HFFc6 (cell line): ENCODE results near the gene FBXL15. TPM values are rescaled to one million over a fixed set of nuclear protein-coding genes. Genes with fewer than 3 reads are reported as not detected.

ENCODE experiments used
- DNase-seq: peaks from one replicate; pipeline ENCODE4 v3.0.0-alpha.2; 2018
- H3K27ac Mint-ChIP-seq: 2 replicates; pipeline ENCODE4 v1.8.0; 2020; ENCODE audit warnings: mild to moderate bottlenecking, mixed read lengths
- H3K27me3 Mint-ChIP-seq: 2 replicates; pipeline ENCODE4 v1.8.0; 2021; ENCODE audit warnings: mild to moderate bottlenecking, moderate library complexity, mixed read lengths; ENCODE audit not compliant: insufficient read depth
- H3K36me3 Mint-ChIP-seq: 2 replicates; pipeline ENCODE4 v1.8.0; 2021; ENCODE audit warnings: low read depth, mixed read lengths
- H3K4me1 Mint-ChIP-seq: 2 replicates; pipeline ENCODE4 v1.8.0; 2020; ENCODE audit warnings: low read depth, mixed read lengths
- H3K4me3 Mint-ChIP-seq: 2 replicates; pipeline ENCODE4 v1.8.0; 2020; ENCODE audit warnings: mild to moderate bottlenecking, moderate library complexity, mixed read lengths
- H3K9me3 Mint-ChIP-seq: 2 replicates; pipeline ENCODE4 v1.8.0; 2020; ENCODE audit warnings: mild to moderate bottlenecking, mixed read lengths
- total RNA-seq, 6 experiments: library from RNA; stranded (reverse); fragmentation: NEBNext Ultra II Directional; extraction: Animal tissue kit (Norgen Biotek cat#: 25700); gene quantifications; 2 replicates in 1 of 6; 3 replicates in 5 of 6; pipeline ENCODE4 v1.2.3, GENCODE V29; 2021
- TF ChIP-seq, protein P1 (sequence below): fragments of 200-600 bp; sonication (generic); IDR thresholded peaks from 2 replicates; pipeline ENCODE4 v1.5.0; 2021; ENCODE audit warnings: antibody characterized with exemption, mild to moderate bottlenecking

FBXL15 gene
- total RNA-seq, 6 experiments from 2014 or later, result 9.2 to 13.2 (median 11.5) TPM

DNA sequence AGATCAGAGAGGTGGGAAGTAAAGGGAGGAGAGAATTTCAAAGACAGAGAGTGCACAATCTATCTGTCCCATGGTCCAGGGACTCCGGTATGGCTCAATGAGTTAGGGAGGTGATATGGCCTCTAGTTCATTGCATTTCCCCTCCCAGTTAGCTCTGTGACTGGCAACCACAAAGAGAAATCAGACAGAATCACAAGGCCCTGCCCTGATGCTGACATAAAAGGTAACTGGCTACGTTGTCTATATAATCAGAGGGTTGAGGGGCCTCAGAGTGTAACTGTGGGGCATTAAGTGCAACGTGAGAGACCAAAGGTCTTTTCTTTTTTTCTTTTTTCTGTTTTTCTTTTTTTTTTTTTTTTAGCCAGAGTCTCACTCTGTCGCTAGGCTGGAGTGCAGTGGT, 38.0 kb downstream of the FBXL15 start:
- H3K9me3 Mint-ChIP-seq, result no peaks in the 10 kb centered on the region
- peaks cover 50% of the 10 kb centered on the region for H3K4me1 Mint-ChIP-seq
- H3K27me3 Mint-ChIP-seq, result peaks cover 8% of the 10 kb centered on the region
- TF ChIP-seq, protein P1, sequence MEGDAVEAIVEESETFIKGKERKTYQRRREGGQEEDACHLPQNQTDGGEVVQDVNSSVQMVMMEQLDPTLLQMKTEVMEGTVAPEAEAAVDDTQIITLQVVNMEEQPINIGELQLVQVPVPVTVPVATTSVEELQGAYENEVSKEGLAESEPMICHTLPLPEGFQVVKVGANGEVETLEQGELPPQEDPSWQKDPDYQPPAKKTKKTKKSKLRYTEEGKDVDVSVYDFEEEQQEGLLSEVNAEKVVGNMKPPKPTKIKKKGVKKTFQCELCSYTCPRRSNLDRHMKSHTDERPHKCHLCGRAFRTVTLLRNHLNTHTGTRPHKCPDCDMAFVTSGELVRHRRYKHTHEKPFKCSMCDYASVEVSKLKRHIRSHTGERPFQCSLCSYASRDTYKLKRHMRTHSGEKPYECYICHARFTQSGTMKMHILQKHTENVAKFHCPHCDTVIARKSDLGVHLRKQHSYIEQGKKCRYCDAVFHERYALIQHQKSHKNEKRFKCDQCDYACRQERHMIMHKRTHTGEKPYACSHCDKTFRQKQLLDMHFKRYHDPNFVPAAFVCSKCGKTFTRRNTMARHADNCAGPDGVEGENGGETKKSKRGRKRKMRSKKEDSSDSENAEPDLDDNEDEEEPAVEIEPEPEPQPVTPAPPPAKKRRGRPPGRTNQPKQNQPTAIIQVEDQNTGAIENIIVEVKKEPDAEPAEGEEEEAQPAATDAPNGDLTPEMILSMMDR, result no peak
- no peak overlapping the region for H3K4me3 Mint-ChIP-seq
- DNase-seq, result no peak
- no peaks in the 10 kb centered on the region for H3K36me3 Mint-ChIP-seq
- no peak overlapping the region for H3K27ac Mint-ChIP-seq

DNA sequence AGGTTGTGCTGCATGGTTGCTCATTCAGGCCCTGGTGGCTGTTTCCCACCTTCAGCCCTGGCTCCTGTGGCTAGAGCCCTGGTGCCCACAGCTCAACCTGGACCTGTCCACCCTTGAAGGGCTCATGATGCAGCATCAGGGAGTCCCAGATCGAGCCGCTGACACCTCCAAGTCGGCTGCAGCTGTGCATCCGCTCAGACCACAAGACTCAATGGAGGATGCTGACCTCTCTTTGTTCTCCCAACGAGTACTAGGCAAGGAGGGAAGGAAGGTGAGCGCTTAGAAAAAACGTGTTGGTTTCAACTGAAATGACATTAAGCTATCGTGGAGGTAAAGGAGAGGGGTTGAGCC, 40.2 kb downstream of the FBXL15 start:
- no peak overlapping the region for H3K27ac Mint-ChIP-seq
- H3K4me3 Mint-ChIP-seq, result peak overlapping the region; percentile 89
- H3K9me3 Mint-ChIP-seq, result no peaks in the 10 kb centered on the region
- H3K4me1 Mint-ChIP-seq, result peaks cover 29% of the 10 kb centered on the region
- TF ChIP-seq, protein P1, result no peak
- no peaks in the 10 kb centered on the region for H3K36me3 Mint-ChIP-seq
- no peak for DNase-seq
- H3K27me3 Mint-ChIP-seq, result peaks cover 9% of the 10 kb centered on the region

DNA sequence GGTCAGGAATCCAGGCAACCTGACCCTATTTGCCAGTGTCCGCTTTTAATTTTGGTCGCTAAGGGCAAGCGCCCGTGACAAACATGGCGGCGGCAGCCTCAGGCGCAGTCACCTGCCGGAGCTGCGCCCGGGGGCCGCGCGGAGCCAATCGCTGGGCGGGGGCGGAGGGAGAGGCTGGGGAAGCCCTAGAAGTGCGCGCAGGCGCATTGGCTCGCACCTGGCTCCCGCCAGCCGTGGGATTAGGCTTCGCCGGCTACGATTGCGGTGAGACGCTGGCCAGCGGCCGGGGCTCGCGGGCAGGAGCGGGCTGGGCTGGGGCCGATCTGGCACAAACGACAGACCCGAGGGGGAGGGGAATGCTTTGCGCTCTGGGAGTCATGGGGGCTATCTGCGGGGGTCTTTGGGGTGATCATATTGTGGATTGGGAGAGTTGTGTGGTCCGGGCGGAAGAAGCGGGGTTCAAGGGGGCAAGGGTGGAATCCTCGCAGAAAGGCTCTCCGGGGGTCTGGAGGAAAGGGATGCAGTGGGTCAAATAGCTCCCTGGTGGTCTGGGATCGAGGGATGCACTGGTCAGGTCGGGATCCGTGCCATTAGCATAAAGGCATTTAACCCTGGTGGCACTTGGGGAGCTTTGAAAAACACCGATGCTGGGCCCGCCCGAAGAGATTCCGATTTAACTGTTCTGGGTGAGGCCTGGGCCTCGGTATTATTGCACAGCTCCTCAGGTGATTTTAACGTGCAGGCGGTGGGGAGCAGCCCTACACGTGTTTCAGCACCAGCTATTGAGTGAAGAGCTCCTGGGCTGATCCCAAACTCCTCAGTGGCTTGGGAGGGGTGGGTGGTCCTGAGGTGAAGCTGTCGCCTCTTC, 40.8 kb downstream of the FBXL15 start:
- Mint-ChIP-seq H3K27ac (no peak overlapping the region), H3K4me3 (peak overlapping the region; percentile 89), H3K9me3 (no peaks in the 10 kb centered on the region), H3K36me3 (no peaks in the 10 kb centered on the region), H3K27me3 (peaks cover 9% of the 10 kb centered on the region), H3K4me1 (peaks cover 23% of the 10 kb centered on the region)
- TF ChIP-seq, protein P1, result no peak
- DNase-seq, result peak; percentile 60

DNA sequence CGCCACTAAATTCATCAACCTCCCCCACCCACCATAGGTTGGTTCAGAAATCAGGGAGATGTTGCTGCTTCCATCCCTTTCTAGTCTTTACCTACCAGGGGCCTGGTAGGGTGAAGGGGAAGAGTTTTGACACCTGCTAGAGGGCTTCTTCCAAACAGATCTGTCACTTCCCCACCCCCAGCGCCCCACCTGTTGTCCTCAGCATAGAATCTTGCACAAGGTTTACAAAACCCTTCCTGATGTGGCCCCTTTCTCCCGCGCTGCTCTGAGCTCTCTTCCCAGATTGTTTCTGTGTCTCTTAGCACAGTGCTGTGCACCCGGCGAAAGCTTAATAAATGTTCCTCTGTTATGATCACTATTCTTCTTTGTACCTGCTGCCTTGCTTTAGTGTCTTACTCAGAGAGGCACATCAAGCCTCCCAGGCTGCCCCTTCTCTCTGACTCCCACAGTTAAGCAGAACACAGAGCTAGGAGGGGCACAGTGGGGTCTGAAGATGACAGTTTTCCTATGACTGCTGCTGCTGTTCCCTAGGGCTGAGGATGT, 41.9 kb downstream of the FBXL15 start:
- Mint-ChIP-seq H3K27me3 (peaks cover 8% of the 10 kb centered on the region), H3K36me3 (no peaks in the 10 kb centered on the region), H3K4me1 (peaks cover 22% of the 10 kb centered on the region), H3K4me3 (peak overlapping the region; percentile 89; the same call in 1 of the 2 replicates), H3K9me3 (no peaks in the 10 kb centered on the region), H3K27ac (no peak overlapping the region)
- TF ChIP-seq, protein P1, result no peak
- no peak for DNase-seq

DNA sequence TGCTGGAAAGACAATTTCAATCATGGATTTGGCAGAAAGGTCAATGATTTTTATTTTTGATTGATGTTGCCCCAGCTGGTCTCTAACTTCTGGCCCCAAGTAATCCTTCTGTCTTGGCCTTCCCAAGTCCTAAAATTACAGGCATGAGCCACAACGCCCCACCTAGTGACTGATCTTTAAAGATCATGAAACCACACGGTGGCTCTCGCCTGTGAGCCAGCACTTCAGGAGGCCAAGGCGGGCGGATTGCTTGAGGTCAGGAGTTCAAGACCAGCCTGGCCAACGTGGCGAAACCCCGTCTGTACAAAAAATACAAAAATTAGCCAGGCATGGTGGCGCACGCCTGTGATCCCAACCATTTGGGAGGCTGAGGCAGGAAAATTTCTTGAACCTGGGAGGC, 43.3 kb downstream of the FBXL15 start:
- Mint-ChIP-seq H3K4me3 (no peak overlapping the region), H3K9me3 (no peaks in the 10 kb centered on the region), H3K27me3 (peaks cover 3% of the 10 kb centered on the region), H3K36me3 (no peaks in the 10 kb centered on the region), H3K27ac (no peak overlapping the region), H3K4me1 (peaks cover 22% of the 10 kb centered on the region)
- TF ChIP-seq, protein P1, result no peak
- DNase-seq, result no peak
